SK-N-SH (cell line): Measurements from ENCODE around the gene CDK4. TPM values are rescaled to one million over a fixed set of nuclear protein-coding genes. Genes with fewer than 3 reads are reported as not detected.

Experiments used
- CTCF ChIA-PET: fragments of 300-600, 350-600 bp; formaldehyde crosslinking; extraction: SDS; loops from one replicate; lab custom pipeline; 2021; lab: Yijun Ruan, JAX
- POLR2A ChIA-PET: fragments of 350-600 bp; sonication (Branson Sonifier 250); formaldehyde crosslinking; extraction: SDS; loops from one replicate; lab custom pipeline; 2020; ENCODE audit warnings: antibody characterized with exemption, inconsistent platforms; lab: Yijun Ruan, JAX
- DNase-seq: peaks from one replicate; pipeline ENCODE4 v3.0.0; 2012
- H2AFZ ChIP-seq: fragments of 200-600 bp; sonication (generic); 2 replicates; pipeline ENCODE4 v1.8.1; 2016; ENCODE audit warnings: antibody characterized with exemption, mild to moderate bottlenecking, low read depth
- H3F3A ChIP-seq: fragments of 200-600 bp; sonication (generic); replicated peaks from 2 replicates; pipeline ENCODE3; 2016; ENCODE audit warnings: antibody characterized with exemption, mild to moderate bottlenecking; ENCODE audit not compliant: insufficient read depth
- H3K27ac ChIP-seq, 2 experiments: fragments of 200-500 bp in 1 of 2; fragments of 200-600 bp in 1 of 2; sonication (Bioruptor generic) in 1 of 2; sonication (generic), shearing (Covaris generic) in 1 of 2; 2 replicates each; pipeline versions ENCODE4 v1.5.1 to v1.6.1; 2014 to 2016; ENCODE audit warnings: low read depth in 2 of 2, inconsistent platforms in 1 of 2, low read length in 1 of 2, mild to moderate bottlenecking in 1 of 2, mixed read lengths in 1 of 2
- H3K27me3 ChIP-seq: fragments of 200-600 bp; sonication (generic), shearing (Covaris generic); 2 replicates; pipeline ENCODE4 v1.6.1; 2016; ENCODE audit warnings: mixed run types; ENCODE audit not compliant: insufficient read depth
- H3K36me3 ChIP-seq, 2 experiments: fragments of 200-500 bp in 1 of 2; fragments of 200-600 bp in 1 of 2; sonication (Bioruptor generic) in 1 of 2; sonication (generic) in 1 of 2; replicated peaks in 1 of 2; 2 replicates each; pipeline versions ENCODE3 to v1.5.1; 2014 to 2016; ENCODE audit warnings: low read length in 1 of 2, mild to moderate bottlenecking in 1 of 2; ENCODE audit not compliant: insufficient read depth in 2 of 2, control insufficient read depth in 1 of 2
- H3K4me1 ChIP-seq, 2 experiments: fragments of 200-500 bp in 1 of 2; fragments of 200-600 bp in 1 of 2; sonication (Bioruptor generic) in 1 of 2; sonication (generic), shearing (Covaris generic) in 1 of 2; 2 replicates each; pipeline versions ENCODE4 v1.5.1 to v1.6.1; 2014 to 2016; ENCODE audit warnings: low read depth in 1 of 2, low read length in 1 of 2, mixed run types in 1 of 2; ENCODE audit not compliant: insufficient read depth in 2 of 2, control insufficient read depth in 1 of 2
- H3K4me2 ChIP-seq: fragments of 200-600 bp; sonication (generic), shearing (Covaris generic); 2 replicates; pipeline ENCODE4 v1.6.1; 2017; ENCODE audit warnings: mixed run types
- H3K4me3 ChIP-seq, 2 experiments: fragments of 200-500 bp in 1 of 2; fragments of 200-600 bp in 1 of 2; sonication (Bioruptor generic) in 1 of 2; sonication (generic), shearing (Covaris generic) in 1 of 2; 2 replicates each; pipeline versions ENCODE4 v1.5.1 to v1.8.1; 2014 to 2016; ENCODE audit warnings: low read depth in 2 of 2, inconsistent platforms in 1 of 2, low read length in 1 of 2, mild to moderate bottlenecking in 1 of 2, mixed read lengths in 1 of 2, moderate library complexity in 1 of 2
- H3K79me2 ChIP-seq: fragments of 200-600 bp; sonication (generic); 2 replicates; pipeline ENCODE4 v1.8.1; 2017; ENCODE audit warnings: mild to moderate bottlenecking; ENCODE audit not compliant: insufficient read depth
- H3K9ac ChIP-seq: fragments of 200-600 bp; sonication (generic); 2 replicates; pipeline ENCODE4 v1.6.1; 2017; ENCODE audit warnings: mixed run types
- H3K9me2 ChIP-seq: fragments of 200-600 bp; sonication (generic); 2 replicates; pipeline ENCODE4 v1.6.1; 2017; ENCODE audit warnings: mixed run types
- H3K9me3 ChIP-seq: fragments of 200-600 bp; sonication (generic); 2 replicates; pipeline ENCODE4 v1.6.1; 2017; ENCODE audit warnings: mixed run types, mild to moderate bottlenecking, moderate library complexity
- H4K20me1 ChIP-seq: fragments of 200-600 bp; sonication (generic); 2 replicates; pipeline ENCODE4 v1.6.1; 2017; ENCODE audit warnings: mild to moderate bottlenecking, mixed run types; ENCODE audit not compliant: insufficient read depth
- CHD2 ChIP-seq: fragments of 150-350 bp; IDR thresholded peaks from 2 replicates; pipeline ENCODE4 v1.6.1; 2018; ENCODE audit warnings: low read length; ENCODE audit not compliant: partially characterized antibody
- ELF1 ChIP-seq: IDR thresholded peaks from 2 replicates; pipeline ENCODE4 v1.4.0; 2012
- EP300 ChIP-seq, 2 experiments: IDR thresholded peaks; 2 replicates each; pipeline versions ENCODE4 v1.4.0 to v1.6.1; 2012; ENCODE audit warnings: borderline replicate concordance in 1 of 2, low read depth in 1 of 2, low read length in 1 of 2
- FOSL2 ChIP-seq: IDR thresholded peaks from 2 replicates; pipeline ENCODE4 v1.4.0; 2012; ENCODE audit warnings: low read depth, mild to moderate bottlenecking, moderate library complexity, borderline replicate concordance
- GATA2 ChIP-seq: sonication (generic); formaldehyde crosslinking; IDR thresholded peaks from 2 replicates; pipeline ENCODE4 v1.5.0; 2020; ENCODE audit warnings: mild to moderate bottlenecking, missing genetic modification reagents
- MEF2A ChIP-seq: IDR thresholded peaks from 2 replicates; pipeline ENCODE4 v1.4.0; 2012; ENCODE audit warnings: low read depth, borderline replicate concordance
- MXI1 ChIP-seq: IDR thresholded peaks from 2 replicates; pipeline ENCODE4 v1.6.1; 2012; ENCODE audit warnings: mild to moderate bottlenecking, low read depth, low read length, improper control_type of control experiment
- NFIC ChIP-seq: IDR thresholded peaks from 2 replicates; pipeline ENCODE4 v1.4.0; 2012; ENCODE audit warnings: borderline replicate concordance
- NRF1 ChIP-seq: IDR thresholded peaks from 2 replicates; pipeline ENCODE4 v1.6.1; 2012; ENCODE audit warnings: low read depth, mild to moderate bottlenecking, low read length
- RAD21 ChIP-seq: IDR thresholded peaks from 2 replicates; pipeline ENCODE4 v1.6.1; 2012; ENCODE audit warnings: mild to moderate bottlenecking, low read length
- RCOR1 ChIP-seq: fragments of 150-350 bp; IDR thresholded peaks from 2 replicates; pipeline ENCODE4 v1.6.1; 2017; ENCODE audit warnings: antibody characterized with exemption, low read length
- RFX5 ChIP-seq: IDR thresholded peaks from 2 replicates; pipeline ENCODE4 v1.6.1; 2012; ENCODE audit warnings: mild to moderate bottlenecking, improper control_type of control experiment, low read length
- RXRA ChIP-seq: IDR thresholded peaks from 2 replicates; pipeline ENCODE4 v1.4.0; 2012; ENCODE audit warnings: low read depth, mild to moderate bottlenecking, borderline replicate concordance
- SMC3 ChIP-seq: IDR thresholded peaks from 2 replicates; pipeline ENCODE4 v1.6.1; 2012; ENCODE audit warnings: low read depth, low read length, improper control_type of control experiment
- TCF12 ChIP-seq: IDR thresholded peaks from 2 replicates; pipeline ENCODE4 v1.4.0; 2012
- WGBS: methylation state at CpG from one replicate; pipeline ENCODE4 v1.1.6; 2017; ENCODE audit warnings: low lambda C conversion rate; 5-methylcytosine and 5-hydroxymethylcytosine counted together
- polyA plus RNA-seq, 3 experiments: library from polyadenylated mRNA; depleted of rRNA; stranded (reverse); fragments of >200 nt; gene quantifications; 2 replicates each; pipeline ENCODE4 v1.2.3, GENCODE V29; 2012
- TF ChIP-seq, protein P1 (sequence below): IDR thresholded peaks from 2 replicates; pipeline ENCODE4 v1.6.1; 2012; ENCODE audit warnings: mild to moderate bottlenecking, low read depth, low read length, moderate library complexity
- TF ChIP-seq, protein P2 (sequence below): fragments of 150-350 bp; IDR thresholded peaks from 2 replicates; pipeline ENCODE4 v1.6.1; 2016; ENCODE audit warnings: mild to moderate bottlenecking, low read depth, low read length
- TF ChIP-seq, protein P3 (sequence below): fragments of 150-350 bp; IDR thresholded peaks from 2 replicates; pipeline ENCODE4 v1.6.1; 2017; ENCODE audit warnings: antibody characterized with exemption, low read length, low read depth, borderline replicate concordance
- TF ChIP-seq, protein P4 (sequence below): IDR thresholded peaks from 2 replicates; pipeline ENCODE4 v1.4.0; 2012; ENCODE audit warnings: low read depth
- TF ChIP-seq, protein P5 (sequence below): IDR thresholded peaks from 2 replicates; pipeline ENCODE4 v1.4.0; 2012; ENCODE audit warnings: low read depth, borderline replicate concordance
- TF ChIP-seq, protein P6 (sequence below): fragments of 200-600 bp; sonication (generic); IDR thresholded peaks from 2 replicates; pipeline ENCODE4 v1.6.1; 2017; ENCODE audit warnings: antibody characterized with exemption, mild to moderate bottlenecking, moderate library complexity

CDK4 gene
- 324 and 395 TPM in 2 replicates for polyA plus RNA-seq (2012; rRNA removed)
- polyA plus RNA-seq (2012; cell fraction: cytosol; rRNA removed): 245 and 311 TPM in 2 replicates
- 189 and 210 TPM in 2 replicates for polyA plus RNA-seq (2012; cell fraction: nucleus; rRNA removed)

DNA sequence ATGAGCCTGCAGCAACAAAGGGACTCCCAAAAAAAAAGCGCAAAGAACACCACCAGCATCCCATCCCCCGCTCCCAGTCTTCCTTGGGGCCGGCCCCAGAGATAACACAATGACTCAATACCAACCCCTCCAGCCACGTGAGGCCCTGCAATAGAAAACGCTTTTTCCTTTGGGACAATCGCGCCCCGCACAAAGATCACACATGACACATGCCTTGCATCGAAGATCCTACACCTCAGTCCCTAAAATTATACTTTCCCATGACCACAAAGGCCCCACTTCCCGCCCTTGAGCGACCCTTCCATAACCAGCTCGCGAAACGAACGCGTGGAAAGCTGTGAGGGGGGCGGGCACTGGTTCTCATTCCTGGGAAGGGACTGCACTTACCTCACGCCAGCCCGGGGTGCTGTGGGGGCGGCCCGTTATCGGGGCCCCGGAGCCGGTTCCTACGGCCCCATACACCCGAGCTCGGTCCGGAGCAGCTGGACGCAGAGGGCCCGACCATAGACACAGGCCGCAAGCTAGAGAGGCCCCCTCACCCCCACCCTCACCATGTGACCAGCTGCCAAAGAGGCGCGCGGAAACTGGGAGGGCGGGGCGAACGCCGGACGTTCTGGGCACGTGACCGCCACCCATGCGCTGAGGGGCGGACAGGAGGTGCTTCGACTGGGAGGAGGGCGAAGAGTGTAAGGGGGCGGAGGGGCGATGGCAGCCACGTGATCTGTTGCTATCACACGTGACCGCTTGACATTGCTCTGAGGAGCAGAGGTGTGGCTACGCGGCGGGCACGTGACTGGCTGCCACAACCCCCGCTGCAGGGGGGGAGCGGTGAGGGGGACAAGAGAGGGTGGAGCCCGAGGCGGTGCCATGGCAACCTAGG is at the start of gene CDK4:
TSS of gene CDK4 (minus strand) at position 523 of the 880 bp plus-strand sequence. CDS start 593 bp downstream, outside the sequence.
- ChIA-PET POLR2A (interaction anchor here (1.0 to 1.1 kb wide), 3 partner anchors 15 to 1530 kb away, joined by 3 to 7 read pairs (median 3); partner anchors contain the start of gene RNF41), CTCF (interaction anchor here (1.0 to 1.1 kb wide), 3 partner anchors 14 to 31 kb away, joined by 4 to 6 read pairs (median 5); partner anchors contain the start of gene TSFM)
- Histone ChIP-seq H2AFZ (peak within 1 kb of the TSS; percentile 90), H3K27me3 (no peaks in the 10 kb centered on the region), H4K20me1 (no peaks in the 10 kb centered on the region), H3K9ac (peak within 1 kb of the TSS; percentile 96), H3F3A (peaks cover 31% of the 10 kb centered on the region), H3K9me2 (no peaks in the 10 kb centered on the region), H3K4me3 (peak within 1 kb of the TSS; percentile 85 to 88), H3K79me2 (peaks cover 38% of the 10 kb centered on the region), H3K4me1 (peaks cover 8 to 37% of the 10 kb centered on the region in 2 experiments), H3K36me3 (peaks cover 20 to 40% of the 10 kb centered on the region in 2 experiments), H3K4me2 (peak within 1 kb of the TSS; percentile 92), H3K27ac (peak within 1 kb of the TSS; percentile 85 to 89), H3K9me3 (no peaks in the 10 kb centered on the region)
- under 1% methylated on average over 25 of the region's 58 CpGs for WGBS
- DNase-seq: peak; percentile 97
- TF ChIP-seq EP300 (IDR thresholded peaks at IDR 0.05; ENCODE audit: borderline replicate concordance in 1 of 2, low read depth in 1 of 2, low read length in 1 of 2) (peak; percentile 70 to 89; a peak in 3 of 4 replicates), NRF1 (peak; percentile 69), RXRA (no peak), CHD2 (peak; percentile 50), RCOR1 (peak; percentile 75), RFX5 (peak; percentile 96), FOSL2 (no peak; the same call in 1 of the 2 replicates), SMC3 (no peak), MEF2A (no peak), NFIC (peak; percentile 38; the same call in 1 of the 2 replicates), GATA2 (CRISPR knock-in tag) (no peak), TCF12 (peak; percentile 39; the same call in 1 of the 2 replicates), ELF1 (no peak), RAD21 (no peak), MXI1 (peak; percentile 89)
- TF ChIP-seq, protein P1, sequence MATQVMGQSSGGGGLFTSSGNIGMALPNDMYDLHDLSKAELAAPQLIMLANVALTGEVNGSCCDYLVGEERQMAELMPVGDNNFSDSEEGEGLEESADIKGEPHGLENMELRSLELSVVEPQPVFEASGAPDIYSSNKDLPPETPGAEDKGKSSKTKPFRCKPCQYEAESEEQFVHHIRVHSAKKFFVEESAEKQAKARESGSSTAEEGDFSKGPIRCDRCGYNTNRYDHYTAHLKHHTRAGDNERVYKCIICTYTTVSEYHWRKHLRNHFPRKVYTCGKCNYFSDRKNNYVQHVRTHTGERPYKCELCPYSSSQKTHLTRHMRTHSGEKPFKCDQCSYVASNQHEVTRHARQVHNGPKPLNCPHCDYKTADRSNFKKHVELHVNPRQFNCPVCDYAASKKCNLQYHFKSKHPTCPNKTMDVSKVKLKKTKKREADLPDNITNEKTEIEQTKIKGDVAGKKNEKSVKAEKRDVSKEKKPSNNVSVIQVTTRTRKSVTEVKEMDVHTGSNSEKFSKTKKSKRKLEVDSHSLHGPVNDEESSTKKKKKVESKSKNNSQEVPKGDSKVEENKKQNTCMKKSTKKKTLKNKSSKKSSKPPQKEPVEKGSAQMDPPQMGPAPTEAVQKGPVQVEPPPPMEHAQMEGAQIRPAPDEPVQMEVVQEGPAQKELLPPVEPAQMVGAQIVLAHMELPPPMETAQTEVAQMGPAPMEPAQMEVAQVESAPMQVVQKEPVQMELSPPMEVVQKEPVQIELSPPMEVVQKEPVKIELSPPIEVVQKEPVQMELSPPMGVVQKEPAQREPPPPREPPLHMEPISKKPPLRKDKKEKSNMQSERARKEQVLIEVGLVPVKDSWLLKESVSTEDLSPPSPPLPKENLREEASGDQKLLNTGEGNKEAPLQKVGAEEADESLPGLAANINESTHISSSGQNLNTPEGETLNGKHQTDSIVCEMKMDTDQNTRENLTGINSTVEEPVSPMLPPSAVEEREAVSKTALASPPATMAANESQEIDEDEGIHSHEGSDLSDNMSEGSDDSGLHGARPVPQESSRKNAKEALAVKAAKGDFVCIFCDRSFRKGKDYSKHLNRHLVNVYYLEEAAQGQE: peak; percentile 38; the same call in 1 of the 2 replicates
- TF ChIP-seq, protein P2, sequence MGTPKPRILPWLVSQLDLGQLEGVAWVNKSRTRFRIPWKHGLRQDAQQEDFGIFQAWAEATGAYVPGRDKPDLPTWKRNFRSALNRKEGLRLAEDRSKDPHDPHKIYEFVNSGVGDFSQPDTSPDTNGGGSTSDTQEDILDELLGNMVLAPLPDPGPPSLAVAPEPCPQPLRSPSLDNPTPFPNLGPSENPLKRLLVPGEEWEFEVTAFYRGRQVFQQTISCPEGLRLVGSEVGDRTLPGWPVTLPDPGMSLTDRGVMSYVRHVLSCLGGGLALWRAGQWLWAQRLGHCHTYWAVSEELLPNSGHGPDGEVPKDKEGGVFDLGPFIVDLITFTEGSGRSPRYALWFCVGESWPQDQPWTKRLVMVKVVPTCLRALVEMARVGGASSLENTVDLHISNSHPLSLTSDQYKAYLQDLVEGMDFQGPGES: no peak
- TF ChIP-seq, protein P3, sequence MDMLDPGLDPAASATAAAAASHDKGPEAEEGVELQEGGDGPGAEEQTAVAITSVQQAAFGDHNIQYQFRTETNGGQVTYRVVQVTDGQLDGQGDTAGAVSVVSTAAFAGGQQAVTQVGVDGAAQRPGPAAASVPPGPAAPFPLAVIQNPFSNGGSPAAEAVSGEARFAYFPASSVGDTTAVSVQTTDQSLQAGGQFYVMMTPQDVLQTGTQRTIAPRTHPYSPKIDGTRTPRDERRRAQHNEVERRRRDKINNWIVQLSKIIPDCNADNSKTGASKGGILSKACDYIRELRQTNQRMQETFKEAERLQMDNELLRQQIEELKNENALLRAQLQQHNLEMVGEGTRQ: peak; percentile 99
- TF ChIP-seq, protein P4, sequence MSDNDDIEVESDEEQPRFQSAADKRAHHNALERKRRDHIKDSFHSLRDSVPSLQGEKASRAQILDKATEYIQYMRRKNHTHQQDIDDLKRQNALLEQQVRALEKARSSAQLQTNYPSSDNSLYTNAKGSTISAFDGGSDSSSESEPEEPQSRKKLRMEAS: peak; percentile 98
- TF ChIP-seq, protein P5, sequence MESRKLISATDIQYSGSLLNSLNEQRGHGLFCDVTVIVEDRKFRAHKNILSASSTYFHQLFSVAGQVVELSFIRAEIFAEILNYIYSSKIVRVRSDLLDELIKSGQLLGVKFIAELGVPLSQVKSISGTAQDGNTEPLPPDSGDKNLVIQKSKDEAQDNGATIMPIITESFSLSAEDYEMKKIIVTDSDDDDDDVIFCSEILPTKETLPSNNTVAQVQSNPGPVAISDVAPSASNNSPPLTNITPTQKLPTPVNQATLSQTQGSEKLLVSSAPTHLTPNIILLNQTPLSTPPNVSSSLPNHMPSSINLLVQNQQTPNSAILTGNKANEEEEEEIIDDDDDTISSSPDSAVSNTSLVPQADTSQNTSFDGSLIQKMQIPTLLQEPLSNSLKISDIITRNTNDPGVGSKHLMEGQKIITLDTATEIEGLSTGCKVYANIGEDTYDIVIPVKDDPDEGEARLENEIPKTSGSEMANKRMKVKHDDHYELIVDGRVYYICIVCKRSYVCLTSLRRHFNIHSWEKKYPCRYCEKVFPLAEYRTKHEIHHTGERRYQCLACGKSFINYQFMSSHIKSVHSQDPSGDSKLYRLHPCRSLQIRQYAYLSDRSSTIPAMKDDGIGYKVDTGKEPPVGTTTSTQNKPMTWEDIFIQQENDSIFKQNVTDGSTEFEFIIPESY: 0 out of 2 replicates have a peak, but pooled peaks have one; percentile 12
- TF ChIP-seq, protein P6, sequence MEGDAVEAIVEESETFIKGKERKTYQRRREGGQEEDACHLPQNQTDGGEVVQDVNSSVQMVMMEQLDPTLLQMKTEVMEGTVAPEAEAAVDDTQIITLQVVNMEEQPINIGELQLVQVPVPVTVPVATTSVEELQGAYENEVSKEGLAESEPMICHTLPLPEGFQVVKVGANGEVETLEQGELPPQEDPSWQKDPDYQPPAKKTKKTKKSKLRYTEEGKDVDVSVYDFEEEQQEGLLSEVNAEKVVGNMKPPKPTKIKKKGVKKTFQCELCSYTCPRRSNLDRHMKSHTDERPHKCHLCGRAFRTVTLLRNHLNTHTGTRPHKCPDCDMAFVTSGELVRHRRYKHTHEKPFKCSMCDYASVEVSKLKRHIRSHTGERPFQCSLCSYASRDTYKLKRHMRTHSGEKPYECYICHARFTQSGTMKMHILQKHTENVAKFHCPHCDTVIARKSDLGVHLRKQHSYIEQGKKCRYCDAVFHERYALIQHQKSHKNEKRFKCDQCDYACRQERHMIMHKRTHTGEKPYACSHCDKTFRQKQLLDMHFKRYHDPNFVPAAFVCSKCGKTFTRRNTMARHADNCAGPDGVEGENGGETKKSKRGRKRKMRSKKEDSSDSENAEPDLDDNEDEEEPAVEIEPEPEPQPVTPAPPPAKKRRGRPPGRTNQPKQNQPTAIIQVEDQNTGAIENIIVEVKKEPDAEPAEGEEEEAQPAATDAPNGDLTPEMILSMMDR: no peak
